Tibial nerve (tissue), 4 donors: Measurements from ENCODE around the gene CHD6.

Experiments
- CTCF ChIP-seq, 5 experiments: fragments of 200-600 bp in 3 of 5; fragments of 450-650 bp in 2 of 5; sonication (generic) in 3 of 5; IDR thresholded peaks; one replicate each; pipeline ENCODE4 v1.5.1; 2016 to 2019; ENCODE audit warnings: antibody characterized with exemption in 5 of 5, mild to moderate bottlenecking in 3 of 5, moderate library complexity in 2 of 5
- EP300 ChIP-seq, 2 donors: sonication (generic); formaldehyde crosslinking; IDR thresholded peaks; one replicate each; pipeline ENCODE4 v1.6.1; 2017; ENCODE audit warnings: antibody characterized with exemption in 2 of 2, mild to moderate bottlenecking in 1 of 2
- POLR2A ChIP-seq, 2 donors: fragments of 450-650 bp; IDR thresholded peaks; one replicate each; pipeline ENCODE4 v1.6.1; 2017; ENCODE audit warnings: antibody characterized with exemption in 2 of 2, mild to moderate bottlenecking in 2 of 2, moderate library complexity in 2 of 2

- no peak for TF ChIP-seq EP300 (IDR thresholded peaks at IDR 0.05)
- TF ChIP-seq POLR2A (IDR thresholded peaks at IDR 0.05): no peak
- TF ChIP-seq CTCF (IDR thresholded peaks at IDR 0.05): no peak
These were observed 266.1 kb downstream of the CHD6 start for GRCh38 chr20:41352106-41352505.
